GM23248 (cell line): ENCODE results near the gene NEURL2. TPM values are rescaled to one million over a fixed set of nuclear protein-coding genes. Genes with fewer than 3 reads are reported as not detected.

Source experiments
- DNase-seq: peaks from one replicate; pipeline ENCODE4 v3.0.0-alpha.2; 2015
- H2AFZ ChIP-seq: fragments of 200-600 bp; sonication (generic); 2 replicates; pipeline ENCODE4 v1.6.1; 2016; ENCODE audit warnings: antibody characterized with exemption
- H3F3A ChIP-seq: fragments of 200-600 bp; sonication (generic); 2 replicates; pipeline ENCODE4 v1.6.1; 2016; ENCODE audit warnings: mild to moderate bottlenecking, antibody characterized with exemption, mixed run types; ENCODE audit not compliant: insufficient read depth
- H3K27ac ChIP-seq: fragments of 200-600 bp; sonication (generic); 2 replicates; pipeline ENCODE4 v1.5.1; 2016; ENCODE audit warnings: mild to moderate bottlenecking
- H3K27me3 ChIP-seq: fragments of 200-600 bp; sonication (generic); replicated peaks from 2 replicates; pipeline ENCODE4 v1.6.1; 2016; ENCODE audit warnings: mild to moderate bottlenecking; ENCODE audit not compliant: insufficient read depth
- H3K36me3 ChIP-seq: fragments of 200-600 bp; sonication (generic); 2 replicates; pipeline ENCODE4 v1.6.1; 2016; ENCODE audit warnings: low read depth, mild to moderate bottlenecking
- H3K4me1 ChIP-seq: fragments of 200-600 bp; sonication (generic); 2 replicates; pipeline ENCODE4 v1.6.1; 2016; ENCODE audit warnings: mild to moderate bottlenecking; ENCODE audit not compliant: insufficient read depth
- H3K4me2 ChIP-seq: fragments of 200-600 bp; sonication (generic); one replicate; pipeline ENCODE4 v1.6.1; 2016; ENCODE audit warnings: mild to moderate bottlenecking; ENCODE audit not compliant: unreplicated experiment
- H3K4me3 ChIP-seq: fragments of 200-600 bp; sonication (generic); 2 replicates; pipeline ENCODE4 v1.5.1; 2016; ENCODE audit warnings: mild to moderate bottlenecking
- H3K79me2 ChIP-seq: fragments of 200-600 bp; sonication (generic); 2 replicates; pipeline ENCODE4 v1.6.1; 2016; ENCODE audit warnings: mild to moderate bottlenecking; ENCODE audit not compliant: insufficient read depth
- H3K9ac ChIP-seq: fragments of 200-600 bp; sonication (generic); 2 replicates; pipeline ENCODE4 v1.6.1; 2016; ENCODE audit warnings: mild to moderate bottlenecking
- H3K9me2 ChIP-seq: fragments of 200-600 bp; sonication (generic); 2 replicates; pipeline ENCODE4 v1.6.1; 2016; ENCODE audit warnings: mixed run types, mild to moderate bottlenecking, moderate library complexity; ENCODE audit not compliant: insufficient read depth
- H3K9me3 ChIP-seq: fragments of 200-600 bp; sonication (generic); one replicate; pipeline ENCODE4 v1.6.1; 2017; ENCODE audit warnings: low read depth
- H4K20me1 ChIP-seq: fragments of 200-600 bp; sonication (generic); 2 replicates; pipeline ENCODE4 v1.6.0; 2016; ENCODE audit not compliant: insufficient read depth
- EZH2 ChIP-seq: fragments of 200-600 bp; sonication (generic); IDR thresholded peaks from 2 replicates; pipeline ENCODE4 v1.6.1; 2018; ENCODE audit warnings: antibody characterized with exemption, mild to moderate bottlenecking; ENCODE audit not compliant: insufficient read depth, poor library complexity, severe bottlenecking
- EZH2phosphoT487 ChIP-seq: fragments of 200-600 bp; sonication (generic); IDR thresholded peaks from 2 replicates; pipeline ENCODE4 v1.6.1; 2018; ENCODE audit warnings: antibody characterized with exemption, moderate library complexity, mild to moderate bottlenecking, low read depth; ENCODE audit not compliant: insufficient read depth
- WGBS, 2 experiments: methylation state at CpG; one replicate each; pipeline ENCODE4 v1.1.6; 2015 to 2017; ENCODE audit warnings: low lambda C conversion rate in 2 of 2, low coverage in 1 of 2; ENCODE audit errors: missing lambda C conversion rate in 2 of 2; 5-methylcytosine and 5-hydroxymethylcytosine counted together
- in situ Hi-C: fragments of 300-500 bp; cut with MboI; formaldehyde crosslinking; loops from 2 replicates; pipeline ENCODE4 v1.15.0; 2020
- polyA plus RNA-seq: library from polyadenylated mRNA; unstranded; fragments of >200 nt; fragmentation: Nextera tagmentation; extraction: Ambion mirVana; gene quantifications from 2 replicates; pipeline ENCODE4 v1.2.1, GENCODE V29; 2016
- total RNA-seq: library from RNA; depleted of rRNA; stranded (reverse); fragments of >200 nt; shearing (Covaris generic); gene quantifications from 2 replicates; pipeline ENCODE4 v1.2.3, GENCODE V29; 2014

Gene NEURL2
- total and polyA plus RNA-seq, 2 experiments from 2014 or later, result 2.1 to 4.3 TPM

GRCh38 chr20:45910670-45911485, 19.9 kb upstream of the NEURL2 start:
- peak overlapping the region; percentile 69 for H3K9ac ChIP-seq

GRCh38 chr20:45909817-45910669, 19.0 kb upstream of the NEURL2 start:
- Histone ChIP-seq H3K36me3 (no peaks in the 10 kb centered on the region), H3F3A (peaks cover 11% of the 10 kb centered on the region; the same call in 1 of the 2 replicates), H3K4me1 (peaks cover 23% of the 10 kb centered on the region), H3K9me2 (no peaks in the 10 kb centered on the region), H4K20me1 (no peaks in the 10 kb centered on the region), H3K9ac (no peak overlapping the region), H2AFZ (peak overlapping the region; percentile 64), H3K4me3 (peak overlapping the region; percentile 33; the same call in 1 of the 2 replicates), H3K9me3 (no peaks in the 10 kb centered on the region), H3K4me2 (peak overlapping the region; percentile 57), H3K27me3 (no peaks in the 10 kb centered on the region), H3K79me2 (no peaks in the 10 kb centered on the region), H3K27ac (no peak overlapping the region)
- WGBS, 2 experiments, result 78 to 79% methylated on average over 21 to 22 of the region's 22 CpGs
- in situ Hi-C loops, result no loop called here
- no peak for DNase-seq
- TF ChIP-seq EZH2, result no peak
- no peak for TF ChIP-seq EZH2phosphoT487

More at GRCh38 chr20:45910670-45911485, 19.9 kb upstream of the NEURL2 start:
- DNase-seq, result peak; percentile 99
- Histone ChIP-seq H2AFZ (peak overlapping the region; percentile 89), H3K4me2 (peak overlapping the region; percentile 80), H3K9me2 (no peaks in the 10 kb centered on the region), H3K27me3 (no peaks in the 10 kb centered on the region), H3K36me3 (no peaks in the 10 kb centered on the region), H3K27ac (peak overlapping the region; percentile 63), H3K9me3 (no peaks in the 10 kb centered on the region), H3K4me1 (peaks cover 15% of the 10 kb centered on the region), H3F3A (peaks cover 6% of the 10 kb centered on the region; the same call in 1 of the 2 replicates), H4K20me1 (no peaks in the 10 kb centered on the region), H3K79me2 (no peaks in the 10 kb centered on the region), H3K4me3 (peak overlapping the region; percentile 68)
- TF ChIP-seq EZH2phosphoT487 (no peak), EZH2 (no peak)
- WGBS, 2 experiments, result 1 to 3% methylated on average over 31 to 43 of the region's 43 CpGs
- in situ Hi-C loops, result no loop called here

GRCh38 chr20:45909336-45909808, 18.4 kb upstream of the NEURL2 start:
- H3K4me2 ChIP-seq, result no peak overlapping the region
- DNase-seq, result no peak
- H3K9me2 ChIP-seq, result no peaks in the 10 kb centered on the region
- no peak overlapping the region for H3K27ac ChIP-seq
- peaks cover 11% of the 10 kb centered on the region; the same call in 1 of the 2 replicates for H3F3A ChIP-seq
- H3K79me2 ChIP-seq, result no peaks in the 10 kb centered on the region
- WGBS, 2 experiments, result 83 to 91% methylated on average over 10 to 12 of the region's 12 CpGs
- H3K9ac ChIP-seq, result no peak overlapping the region
- peaks cover 24% of the 10 kb centered on the region for H3K4me1 ChIP-seq
- in situ Hi-C loops, result no loop called here
- H2AFZ ChIP-seq, result no peak overlapping the region
- H3K36me3 ChIP-seq, result no peaks in the 10 kb centered on the region
- H4K20me1 ChIP-seq, result no peaks in the 10 kb centered on the region
- no peaks in the 10 kb centered on the region for H3K27me3 ChIP-seq
- H3K9me3 ChIP-seq, result no peaks in the 10 kb centered on the region
- no peak overlapping the region for H3K4me3 ChIP-seq
- TF ChIP-seq EZH2phosphoT487 (no peak), EZH2 (no peak)

- no peaks in the 10 kb centered on the region for H3K79me2 ChIP-seq
- no peak overlapping the region for H3K9ac ChIP-seq
- no peaks in the 10 kb centered on the region for H3K27me3 ChIP-seq
- H2AFZ ChIP-seq, result no peak overlapping the region
- H3K4me3 ChIP-seq, result no peak overlapping the region
- no peaks in the 10 kb centered on the region for H3K9me2 ChIP-seq
- in situ Hi-C loops, result no loop called here
- peaks cover 11% of the 10 kb centered on the region; the same call in 1 of the 2 replicates for H3F3A ChIP-seq
- H3K9me3 ChIP-seq, result no peaks in the 10 kb centered on the region
- TF ChIP-seq EZH2phosphoT487, result no peak
- TF ChIP-seq EZH2, result no peak
- no peak for DNase-seq
- WGBS, 2 experiments, result 92 to 98% methylated on average over 2 of the region's 2 CpGs
- no peak overlapping the region for H3K4me2 ChIP-seq
- no peaks in the 10 kb centered on the region for H3K36me3 ChIP-seq
- peaks cover 24% of the 10 kb centered on the region for H3K4me1 ChIP-seq
- H4K20me1 ChIP-seq, result no peaks in the 10 kb centered on the region
- no peak overlapping the region for H3K27ac ChIP-seq
Observed at GRCh38 chr20:45908084-45908483, 17.1 kb upstream of the NEURL2 start.
